ENCODE measurements around the gene UQCR10.

Gene UQCR10

DNA sequence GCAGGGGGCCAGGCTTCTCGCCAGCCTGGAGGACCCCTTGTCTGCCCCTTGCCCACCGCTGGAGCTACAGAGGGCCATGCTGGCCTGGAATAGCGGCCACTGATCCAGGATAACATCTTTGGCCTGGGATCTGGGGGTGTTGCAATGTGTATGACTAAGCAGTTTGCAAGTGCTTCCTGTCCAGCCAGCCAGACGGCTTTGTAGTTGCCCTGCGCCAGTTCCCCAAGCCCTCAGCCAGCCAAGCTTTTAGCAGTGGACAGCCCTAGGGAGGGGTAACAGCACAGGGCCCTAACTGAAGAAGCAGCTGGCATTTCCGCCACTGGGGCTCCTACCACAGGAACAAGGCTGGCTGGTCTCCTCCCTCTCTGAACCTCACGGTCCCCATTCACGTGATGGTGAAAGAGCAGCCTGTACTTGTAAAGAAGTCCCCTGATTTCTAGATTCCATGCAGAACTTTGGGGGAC, 32.1 kb downstream of the UQCR10 start:
- no peak for DNase-seq

DNA sequence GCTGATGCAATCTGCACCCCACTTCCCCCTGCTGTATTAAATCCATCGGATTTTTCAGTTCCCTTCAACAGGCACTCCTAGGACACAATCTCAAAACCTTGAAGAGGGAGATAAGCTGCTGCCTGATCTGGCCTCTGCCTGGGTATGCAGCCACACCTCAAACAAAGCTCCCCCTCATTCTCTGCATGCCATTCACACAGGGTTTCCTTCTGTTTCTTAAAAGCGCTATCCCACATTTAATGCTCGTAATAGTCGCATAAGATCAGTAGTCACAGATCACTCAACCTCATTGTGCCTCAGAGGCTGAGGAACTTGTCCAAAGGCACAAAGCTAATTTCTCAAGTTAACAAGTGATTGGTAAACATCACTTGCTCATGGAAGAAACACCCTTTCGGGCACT, 34.0 kb downstream of the UQCR10 start:
- DNase-seq, result no peak

DNA sequence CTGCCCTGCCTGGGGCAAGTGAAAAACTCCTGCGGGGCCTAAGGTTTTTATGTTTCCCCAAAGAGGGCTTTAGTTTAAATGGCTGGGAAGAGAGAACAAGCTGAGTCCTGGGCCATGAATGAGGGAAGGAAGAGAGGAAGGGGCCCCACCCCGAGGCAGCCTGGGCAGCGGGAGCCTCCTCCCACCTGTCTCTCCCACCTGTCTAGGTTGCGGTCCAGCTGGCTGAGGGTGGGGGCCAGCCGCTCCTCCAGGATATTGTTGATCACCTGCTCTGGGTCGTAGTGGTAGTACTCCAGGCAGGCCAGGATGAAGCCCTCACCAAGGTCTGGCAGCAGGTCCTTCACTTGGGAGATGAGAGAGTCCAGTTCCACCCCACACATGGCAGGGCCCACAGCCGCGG, 34.6 kb downstream of the UQCR10 start:
- no peak for DNase-seq

DNA sequence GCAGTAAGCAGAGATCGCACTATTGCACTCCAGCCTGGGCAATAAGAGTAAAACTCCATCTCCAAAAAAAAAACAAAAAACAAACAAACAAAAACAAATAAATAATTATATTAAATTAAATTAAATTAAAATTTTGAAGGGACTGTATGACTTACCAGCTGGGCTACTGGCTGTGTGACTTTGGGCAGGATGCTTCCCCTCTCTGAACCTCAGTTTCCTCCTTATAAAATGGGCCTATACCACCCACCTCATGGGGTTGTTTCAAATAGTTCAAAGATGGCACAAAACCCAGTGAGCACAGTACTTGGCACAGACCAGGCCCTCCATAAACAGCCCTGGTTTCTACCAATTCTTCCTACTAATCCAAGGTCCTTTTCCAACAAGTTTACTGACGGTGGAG, 36.0 kb downstream of the UQCR10 start:
- DNase-seq, result no peak

DNA sequence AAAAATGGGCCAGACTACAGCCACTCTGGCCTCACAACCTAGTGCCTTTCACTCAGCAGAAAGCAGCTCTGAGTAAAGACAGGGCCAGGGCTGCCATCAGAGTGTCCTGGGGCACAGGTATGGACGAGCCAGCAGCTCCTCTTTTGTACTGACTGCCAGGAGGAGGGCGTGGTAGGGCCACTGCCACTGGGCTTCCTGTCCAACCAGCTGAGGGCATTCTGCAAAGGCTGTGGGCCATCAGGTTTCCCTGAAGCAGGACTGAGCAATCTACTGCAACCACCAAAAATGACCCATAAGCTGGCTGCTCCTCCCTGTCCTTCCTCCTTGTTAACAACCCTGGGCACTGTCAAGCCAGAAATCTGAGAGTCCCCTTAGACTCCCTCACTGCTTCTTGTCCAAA, 37.8 kb downstream of the UQCR10 start:
- DNase-seq, result no peak

DNA sequence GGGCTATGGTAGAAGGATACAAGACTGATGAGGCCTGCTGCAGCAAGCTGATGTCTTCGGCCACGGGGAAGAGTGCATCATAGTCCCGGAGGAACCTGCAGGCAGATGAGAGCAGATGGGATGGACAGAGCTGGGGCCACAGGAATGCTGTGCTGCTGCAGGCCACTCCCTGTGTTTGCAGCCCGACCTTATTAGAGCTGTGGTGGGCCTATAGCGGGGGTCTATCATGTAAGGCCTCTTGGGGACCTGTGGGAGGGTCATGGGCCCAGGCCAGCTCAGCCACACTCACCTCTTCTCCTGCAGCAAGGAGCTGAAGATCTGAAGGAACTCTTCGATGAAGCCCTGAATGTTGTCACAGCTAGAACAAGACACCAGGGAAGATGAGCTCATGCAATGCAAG, 39.0 kb downstream of the UQCR10 start:
- DNase-seq, result no peak

DNA sequence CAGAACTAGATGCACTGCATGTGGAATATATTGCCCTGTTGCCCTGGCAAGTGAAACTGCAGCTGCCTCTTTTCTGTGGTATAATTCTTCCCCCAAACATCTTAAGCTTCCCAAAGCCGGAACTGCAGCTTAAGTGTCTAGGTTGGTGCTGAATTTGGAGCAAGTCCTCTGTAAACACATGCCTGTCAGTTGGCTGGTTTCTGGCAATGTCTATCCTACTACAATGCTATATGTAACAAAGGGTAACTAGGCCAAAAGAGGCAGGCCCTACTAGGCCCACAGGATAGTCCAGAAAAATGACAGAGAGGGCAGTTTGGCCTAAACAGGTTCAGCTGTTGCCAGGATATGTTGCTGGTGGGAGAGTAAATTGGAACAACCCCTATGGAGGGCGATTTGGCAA, 43.0 kb downstream of the UQCR10 start:
- DNase-seq, result no peak

DNA sequence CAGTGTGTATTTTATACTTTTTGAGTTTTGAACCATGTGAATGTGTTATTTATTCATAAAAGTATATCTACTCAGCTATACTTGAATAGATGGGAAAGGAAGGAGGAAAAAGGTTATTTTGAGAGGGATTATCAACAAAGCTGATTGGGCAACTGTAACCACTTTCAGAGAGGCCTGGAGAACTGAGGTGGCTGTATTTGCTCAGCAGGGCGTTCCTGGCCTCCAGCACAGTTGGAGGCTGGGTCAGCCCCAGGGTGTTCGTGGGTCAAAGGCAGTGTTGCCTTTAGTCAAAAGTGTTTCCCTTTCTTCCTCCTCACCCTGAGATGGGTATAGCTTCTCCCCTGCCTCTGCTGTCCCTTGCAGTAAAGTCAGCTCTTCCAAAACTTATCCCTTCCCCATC, 44.2 kb downstream of the UQCR10 start:
- no peak for DNase-seq

DNA sequence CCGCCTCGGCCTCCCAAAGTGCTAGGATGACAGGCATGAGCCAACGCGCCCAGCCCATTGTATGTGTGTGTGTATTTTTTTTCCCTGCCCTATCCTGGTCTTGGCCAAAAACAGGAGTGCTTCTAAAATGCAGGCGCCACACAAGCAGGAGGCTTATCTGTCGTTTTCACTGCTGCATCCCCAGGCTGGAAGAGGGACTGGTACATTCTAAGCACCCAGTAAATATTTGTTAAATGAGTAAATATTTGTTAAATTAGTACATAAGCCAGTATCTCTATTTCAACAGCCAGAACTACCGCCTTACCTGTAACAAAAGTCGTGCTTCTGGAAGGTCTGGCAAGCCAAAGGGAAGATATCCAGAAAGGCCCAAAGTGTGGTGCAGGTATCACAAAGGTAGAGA, 46.0 kb downstream of the UQCR10 start:
- no peak for DNase-seq

DNA sequence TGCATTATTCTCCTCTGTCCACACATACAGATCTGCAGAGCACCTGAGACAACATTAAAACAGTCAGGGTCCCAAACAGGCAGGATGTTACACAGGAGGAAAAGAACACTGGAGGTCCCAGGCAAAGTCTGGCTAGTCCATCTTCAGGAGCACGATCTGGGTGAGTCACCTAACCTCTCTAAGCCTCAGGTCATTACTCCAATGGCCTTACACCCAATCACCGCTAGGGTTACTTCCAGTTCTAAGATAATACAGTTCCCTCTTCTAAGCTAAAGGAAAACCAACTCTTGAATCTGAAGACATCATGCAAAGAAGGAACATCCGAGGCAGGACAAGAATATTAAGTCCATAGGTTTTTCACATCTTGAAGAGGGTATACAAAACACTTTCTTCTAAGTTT, 46.4 kb downstream of the UQCR10 start:
- no peak for DNase-seq

DNA sequence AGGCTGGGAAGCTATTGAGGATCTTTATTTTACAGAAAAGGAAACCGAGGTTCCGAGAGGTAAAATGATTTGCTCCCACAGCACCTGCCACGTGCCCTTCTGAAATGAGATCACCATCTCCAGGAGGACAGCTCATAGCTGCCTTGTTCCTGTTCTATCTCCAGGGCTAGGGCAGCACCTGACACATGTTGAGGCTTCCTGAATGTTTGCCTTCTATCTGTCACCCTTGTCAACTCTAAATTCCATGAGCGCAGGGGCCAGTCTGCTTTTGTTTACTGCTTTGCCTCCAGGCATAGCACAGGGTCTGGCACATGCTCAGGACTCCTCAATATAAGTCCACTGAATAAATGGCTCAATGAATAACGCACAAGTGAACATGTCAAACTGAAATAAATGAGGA, 46.8 kb downstream of the UQCR10 start:
- DNase-seq, result no peak

DNA sequence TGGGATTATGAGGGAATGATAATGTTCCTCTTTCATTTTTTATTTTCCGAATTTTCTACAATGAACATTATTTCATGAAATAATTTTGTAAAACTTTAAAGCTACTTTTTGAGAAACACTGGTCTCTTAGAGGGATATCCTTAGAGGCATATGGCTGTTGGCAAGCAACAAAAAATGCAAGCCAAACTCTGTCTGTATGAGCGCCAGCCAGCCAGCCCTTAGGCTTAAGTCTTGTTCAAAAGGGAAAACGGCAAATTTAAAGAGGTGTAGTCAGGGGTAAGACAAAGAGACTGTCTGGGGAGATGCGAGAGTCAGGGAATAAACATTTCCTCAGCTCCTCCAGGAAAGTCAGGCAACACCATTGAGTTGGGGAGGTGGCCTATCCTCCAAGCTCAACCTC, 48.4 kb downstream of the UQCR10 start:
- no peak for DNase-seq

DNA sequence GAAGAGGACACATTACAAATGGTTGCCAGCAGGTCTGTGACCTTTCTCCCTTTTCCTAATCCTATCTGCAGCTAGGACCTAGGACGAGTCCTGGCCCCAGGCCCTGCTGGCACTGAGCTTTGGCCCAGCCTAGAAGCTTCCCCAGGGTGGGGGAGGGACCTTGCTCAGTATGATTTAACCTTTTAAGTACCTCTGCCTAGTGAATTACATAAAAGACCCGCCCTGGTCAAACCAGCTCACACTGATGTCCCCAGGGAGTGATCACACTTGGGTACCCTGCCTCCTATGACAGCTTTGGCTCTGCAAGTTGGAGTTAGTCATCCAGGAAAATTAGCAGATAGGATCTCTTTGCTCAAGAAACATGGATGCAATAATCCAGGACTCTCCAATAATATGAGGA, 49.0 kb downstream of the UQCR10 start:
- DNase-seq, result no peak

DNA sequence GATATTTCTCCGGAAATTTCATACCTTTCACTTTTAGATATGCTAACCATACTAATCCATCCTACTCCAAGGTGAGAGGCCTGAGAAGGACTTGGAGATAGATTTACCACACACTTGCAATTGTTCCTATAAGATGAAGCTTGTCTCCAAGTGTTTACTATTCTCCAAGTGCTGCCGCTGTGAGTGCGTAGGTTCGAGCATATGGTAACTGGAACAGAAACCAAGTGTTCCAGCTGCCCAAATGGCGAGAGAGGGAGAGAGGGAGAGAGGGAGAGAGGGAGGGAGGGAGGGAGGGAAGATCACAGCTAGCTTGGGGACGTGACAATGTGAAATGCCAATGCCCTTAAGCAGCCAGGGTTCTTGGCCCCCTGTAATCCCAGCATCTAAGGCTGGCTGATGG, 49.4 kb downstream of the UQCR10 start:
- DNase-seq, result no peak

DNA sequence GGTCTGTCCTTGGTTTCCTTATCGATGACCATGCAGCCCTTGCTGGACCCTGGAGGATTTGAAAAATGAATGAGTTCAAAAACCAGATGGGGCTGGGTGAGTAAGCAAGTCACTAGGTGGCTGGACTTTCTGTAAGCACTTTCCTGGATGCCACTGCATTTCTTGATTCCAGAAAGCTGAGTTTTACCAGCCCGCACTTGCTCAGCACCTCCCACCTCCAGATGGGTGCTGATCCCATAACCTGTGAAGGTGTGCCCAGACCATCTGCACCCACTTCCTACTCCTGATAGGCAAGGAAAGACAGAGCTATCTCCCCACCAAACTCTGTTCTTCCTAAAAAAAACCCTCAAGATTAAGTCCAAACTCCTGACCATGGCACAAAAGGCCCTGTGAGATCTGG, 49.8 kb downstream of the UQCR10 start:
- no peak for DNase-seq

DNA sequence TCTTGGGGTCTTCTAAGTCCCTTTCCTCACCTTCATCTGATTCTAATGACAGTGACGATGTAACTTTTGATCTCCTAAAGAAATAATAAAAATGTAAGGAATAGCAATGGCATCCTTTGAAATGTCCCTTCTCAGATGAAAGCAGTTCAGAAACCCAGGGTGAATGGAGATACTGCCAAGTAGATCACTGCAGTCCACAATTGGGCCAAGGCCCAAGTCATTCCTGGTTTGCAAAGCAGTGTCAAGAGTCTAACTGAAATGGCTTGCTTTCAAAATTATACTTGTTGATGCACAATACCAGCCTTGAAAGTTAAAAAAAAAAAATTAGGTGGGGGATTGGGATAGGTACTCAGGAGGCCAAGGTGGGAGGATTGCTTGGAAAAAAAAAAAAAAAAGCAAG, 50.6 kb downstream of the UQCR10 start:
- no peak for DNase-seq

DNA sequence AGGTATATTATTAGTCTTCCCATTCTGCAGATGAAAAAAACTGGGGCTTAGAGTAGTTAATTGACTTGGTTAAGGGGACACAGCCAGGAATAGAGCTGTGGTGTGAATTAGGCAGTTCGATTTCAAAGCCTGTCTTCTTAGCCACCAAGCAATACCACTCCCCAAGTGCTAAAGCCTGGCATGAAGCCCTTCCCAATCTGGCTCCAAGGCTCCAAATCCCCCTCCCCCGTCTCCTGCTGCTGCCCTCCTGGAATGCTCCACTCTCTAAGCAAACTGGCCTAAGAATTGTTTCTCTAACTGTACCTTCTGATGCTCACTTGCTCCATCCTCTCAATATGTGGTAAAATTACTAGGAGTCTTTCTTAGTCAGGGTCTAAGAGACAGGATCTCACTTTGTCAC, 52.3 kb downstream of the UQCR10 start:
- DNase-seq, result no peak

Measured in activated naive CD4-positive, alpha-beta T cell treated with Interleukin-2 at 50 U/mL for 16 hours (primary cell).